ENCODE data around the gene ANAPC5. TPM values are rescaled to one million over a fixed set of nuclear protein-coding genes. Genes with fewer than 3 reads are reported as not detected.
A peak's percentile ranks its signal among the peaks of the same experiment; 100 is the strongest.

ANAPC5 gene
- total RNA-seq, 1 donor from 2014 or later, result 101 TPM

- peaks cover 5% of the 10 kb centered on the region for H3K36me3 Mint-ChIP-seq
- peak overlapping the region; percentile 83 for H3K27ac Mint-ChIP-seq
- H3K4me1 Mint-ChIP-seq (ENCODE audit: unreplicated experiment), result peaks cover 18% of the 10 kb centered on the region
- no peaks in the 10 kb centered on the region for H3K9me3 Mint-ChIP-seq
- H3K27me3 Mint-ChIP-seq, result no peaks in the 10 kb centered on the region
- no peak for TF ChIP-seq CTCF (conservative IDR thresholded peaks at IDR 0.05)
- DNase-seq (ENCODE audit: extremely low spot score, unreplicated experiment), result no peak
- H3K4me3 Mint-ChIP-seq, result peak overlapping the region; percentile 90
Observed at GRCh38 chr12:121295746-121296617, 56.2 kb downstream of the ANAPC5 start.

- TF ChIP-seq CTCF (conservative IDR thresholded peaks at IDR 0.05), result no peak
- H3K27ac Mint-ChIP-seq, result peak overlapping the region; percentile 83
- no peaks in the 10 kb centered on the region for H3K27me3 Mint-ChIP-seq
- H3K4me1 Mint-ChIP-seq (ENCODE audit: unreplicated experiment), result peaks cover 12% of the 10 kb centered on the region
- peaks cover 5% of the 10 kb centered on the region for H3K36me3 Mint-ChIP-seq
- no peaks in the 10 kb centered on the region for H3K9me3 Mint-ChIP-seq
- H3K4me3 Mint-ChIP-seq, result peak overlapping the region; percentile 90
- DNase-seq (ENCODE audit: extremely low spot score, unreplicated experiment), result no peak
Observed at GRCh38 chr12:121295116-121295745, 57.0 kb downstream of the ANAPC5 start.

- TF ChIP-seq CTCF (conservative IDR thresholded peaks at IDR 0.05), result no peak
- Mint-ChIP-seq H3K4me1 (ENCODE audit: unreplicated experiment) (peaks cover 9% of the 10 kb centered on the region), H3K9me3 (no peaks in the 10 kb centered on the region), H3K4me3 (no peak overlapping the region), H3K27ac (no peak overlapping the region), H3K27me3 (no peaks in the 10 kb centered on the region), H3K36me3 (peaks cover 5% of the 10 kb centered on the region)
- DNase-seq (ENCODE audit: extremely low spot score, unreplicated experiment), result no peak
Observed at GRCh38 chr12:121294151-121294889, 57.9 kb downstream of the ANAPC5 start.

GRCh38 chr12:121293603-121294002, 58.6 kb downstream of the ANAPC5 start:
- Mint-ChIP-seq H3K9me3 (no peaks in the 10 kb centered on the region), H3K4me3 (peak overlapping the region; percentile 67), H3K27ac (no peak overlapping the region), H3K27me3 (no peaks in the 10 kb centered on the region), H3K36me3 (peaks cover 5% of the 10 kb centered on the region), H3K4me1 (ENCODE audit: unreplicated experiment) (peaks cover 10% of the 10 kb centered on the region)
- DNase-seq (ENCODE audit: extremely low spot score, unreplicated experiment), result no peak
- TF ChIP-seq CTCF (conservative IDR thresholded peaks at IDR 0.05), result no peak

- H3K4me3 Mint-ChIP-seq, result no peak overlapping the region
- no peaks in the 10 kb centered on the region for H3K9me3 Mint-ChIP-seq
- no peak for TF ChIP-seq CTCF (conservative IDR thresholded peaks at IDR 0.05)
- no peak for DNase-seq (ENCODE audit: extremely low spot score, unreplicated experiment)
- H3K36me3 Mint-ChIP-seq, result peaks cover 5% of the 10 kb centered on the region
- H3K4me1 Mint-ChIP-seq (ENCODE audit: unreplicated experiment), result peaks cover 11% of the 10 kb centered on the region
- H3K27me3 Mint-ChIP-seq, result no peaks in the 10 kb centered on the region
- H3K27ac Mint-ChIP-seq, result no peak overlapping the region
Observed at GRCh38 chr12:121290410-121290809, 61.8 kb downstream of the ANAPC5 start.

All from type B pancreatic cell (in vitro differentiated cells).